ENCODE data around the gene CLIC4. TPM values are rescaled to one million over a fixed set of nuclear protein-coding genes. Genes with fewer than 3 reads are reported as not detected.

CLIC4 gene
- total RNA-seq, 4 donors from 2014 or later = 37.3 to 74.5 (median 45.6) TPM

DNA sequence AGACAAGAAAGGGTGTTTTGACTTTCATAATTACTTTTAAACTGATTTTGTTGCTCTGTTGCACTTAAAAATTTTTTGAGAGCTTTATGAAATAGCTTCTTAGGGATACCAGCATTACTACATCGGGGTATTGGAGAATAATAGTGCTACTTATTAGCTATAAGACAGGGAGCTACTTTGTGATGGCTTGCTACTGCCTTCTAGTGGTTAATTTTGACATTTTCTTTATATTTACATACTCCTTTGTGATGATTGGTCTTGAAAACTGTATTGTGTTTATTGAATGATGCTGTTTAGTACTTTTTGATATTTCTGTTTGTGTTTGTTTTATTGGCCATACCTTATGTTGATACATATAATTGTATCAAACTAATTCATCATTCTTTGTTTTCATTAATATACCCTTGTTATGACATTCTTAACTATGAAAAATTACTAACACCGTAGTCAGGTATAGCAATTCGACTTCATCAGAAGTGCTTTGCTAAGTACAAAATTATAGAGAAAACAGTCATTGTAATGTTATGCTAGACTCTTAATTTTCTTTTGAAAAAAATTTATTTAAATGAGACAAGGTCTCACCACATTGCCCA lies 85.5 kb downstream of the CLIC4 start:
- intact Hi-C loops (cut with DNase I; ENCODE audit: low total_unique reads) (loop anchor here (2.0 kb wide), 2 partner anchors 86 to 142 kb away; partner anchors contain the start of gene CLIC4), in situ Hi-C loops (cut with MboI; ENCODE audit: low sequenced_read_pairs in 4 of 4) (no loop called here)
- no peak overlapping the region for H3K4me3 ChIP-seq
- H3K4me1 ChIP-seq = peaks cover 0 to 25% of the 10 kb centered on the region in 2 donors
- no peaks in the 10 kb centered on the region for H3K36me3 ChIP-seq
- DNase-seq (no peak), ATAC-seq (peak in 1 of 2 donors; percentile 60)
- H3K27me3 ChIP-seq = no peaks in the 10 kb centered on the region
- no peak for TF ChIP-seq POLR2A (IDR thresholded peaks at IDR 0.05)
- TF ChIP-seq, protein P1, sequence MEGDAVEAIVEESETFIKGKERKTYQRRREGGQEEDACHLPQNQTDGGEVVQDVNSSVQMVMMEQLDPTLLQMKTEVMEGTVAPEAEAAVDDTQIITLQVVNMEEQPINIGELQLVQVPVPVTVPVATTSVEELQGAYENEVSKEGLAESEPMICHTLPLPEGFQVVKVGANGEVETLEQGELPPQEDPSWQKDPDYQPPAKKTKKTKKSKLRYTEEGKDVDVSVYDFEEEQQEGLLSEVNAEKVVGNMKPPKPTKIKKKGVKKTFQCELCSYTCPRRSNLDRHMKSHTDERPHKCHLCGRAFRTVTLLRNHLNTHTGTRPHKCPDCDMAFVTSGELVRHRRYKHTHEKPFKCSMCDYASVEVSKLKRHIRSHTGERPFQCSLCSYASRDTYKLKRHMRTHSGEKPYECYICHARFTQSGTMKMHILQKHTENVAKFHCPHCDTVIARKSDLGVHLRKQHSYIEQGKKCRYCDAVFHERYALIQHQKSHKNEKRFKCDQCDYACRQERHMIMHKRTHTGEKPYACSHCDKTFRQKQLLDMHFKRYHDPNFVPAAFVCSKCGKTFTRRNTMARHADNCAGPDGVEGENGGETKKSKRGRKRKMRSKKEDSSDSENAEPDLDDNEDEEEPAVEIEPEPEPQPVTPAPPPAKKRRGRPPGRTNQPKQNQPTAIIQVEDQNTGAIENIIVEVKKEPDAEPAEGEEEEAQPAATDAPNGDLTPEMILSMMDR (IDR thresholded peaks at IDR 0.05 in 4 of 5, conservative IDR thresholded peaks at IDR 0.05 in 1 of 5) = peak; percentile 52 to 89 (median 82)
- H3K9me3 ChIP-seq = no peaks in the 10 kb centered on the region
- H3K27ac ChIP-seq = no peak overlapping the region

GRCh38 chr1:24841593-24841992 lies 96.3 kb downstream of the CLIC4 start:
- Histone ChIP-seq H3K4me3 (no peak overlapping the region), H3K9me3 (no peaks in the 10 kb centered on the region), H3K4me1 (no peaks in the 10 kb centered on the region), H3K36me3 (no peaks in the 10 kb centered on the region), H3K27me3 (no peaks in the 10 kb centered on the region), H3K27ac (no peak overlapping the region)
- DNase-seq (no peak), ATAC-seq (no peak)
- in situ Hi-C loops (cut with MboI; ENCODE audit: low sequenced_read_pairs in 4 of 4) (no loop called here), intact Hi-C loops (cut with DNase I; ENCODE audit: low total_unique reads) (no loop called here)
- TF ChIP-seq POLR2A (IDR thresholded peaks at IDR 0.05) = no peak
- TF ChIP-seq, protein P1 (IDR thresholded peaks at IDR 0.05 in 4 of 5, conservative IDR thresholded peaks at IDR 0.05 in 1 of 5) = no peak

DNA sequence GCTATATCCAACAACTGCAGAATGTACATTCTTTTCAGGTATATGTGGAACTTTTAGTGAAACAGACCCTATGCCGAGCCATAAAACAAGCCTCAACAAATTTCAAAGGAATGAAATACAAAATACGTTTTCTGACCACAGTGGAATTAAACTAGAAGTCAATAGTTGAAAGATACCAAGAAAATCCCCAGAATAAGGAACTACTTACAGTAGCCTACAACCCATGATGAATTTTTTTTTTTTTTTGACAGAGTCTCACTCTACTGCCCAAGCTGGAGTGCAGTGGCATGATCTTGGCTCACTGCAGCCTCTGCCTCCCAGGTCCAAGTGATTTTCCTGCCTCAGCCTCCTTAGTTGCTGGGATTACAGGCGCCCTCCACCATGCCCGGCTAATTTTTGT lies 101.4 kb downstream of the CLIC4 start:
- Histone ChIP-seq H3K27me3 (no peaks in the 10 kb centered on the region), H3K4me1 (no peaks in the 10 kb centered on the region), H3K9me3 (no peaks in the 10 kb centered on the region), H3K27ac (no peak overlapping the region), H3K4me3 (no peak overlapping the region), H3K36me3 (no peaks in the 10 kb centered on the region)
- ATAC-seq (no peak), DNase-seq (no peak)
- intact Hi-C loops (cut with DNase I; ENCODE audit: low total_unique reads) (loop anchor here (5.0 kb wide), 2 partner anchors 51 to 356 kb away; no protein-coding TSS in a partner anchor), in situ Hi-C loops (cut with MboI; ENCODE audit: low sequenced_read_pairs in 4 of 4) (no loop called here)
- TF ChIP-seq POLR2A (IDR thresholded peaks at IDR 0.05) = no peak
- TF ChIP-seq, protein P1 (IDR thresholded peaks at IDR 0.05 in 4 of 5, conservative IDR thresholded peaks at IDR 0.05 in 1 of 5) = no peak

DNA sequence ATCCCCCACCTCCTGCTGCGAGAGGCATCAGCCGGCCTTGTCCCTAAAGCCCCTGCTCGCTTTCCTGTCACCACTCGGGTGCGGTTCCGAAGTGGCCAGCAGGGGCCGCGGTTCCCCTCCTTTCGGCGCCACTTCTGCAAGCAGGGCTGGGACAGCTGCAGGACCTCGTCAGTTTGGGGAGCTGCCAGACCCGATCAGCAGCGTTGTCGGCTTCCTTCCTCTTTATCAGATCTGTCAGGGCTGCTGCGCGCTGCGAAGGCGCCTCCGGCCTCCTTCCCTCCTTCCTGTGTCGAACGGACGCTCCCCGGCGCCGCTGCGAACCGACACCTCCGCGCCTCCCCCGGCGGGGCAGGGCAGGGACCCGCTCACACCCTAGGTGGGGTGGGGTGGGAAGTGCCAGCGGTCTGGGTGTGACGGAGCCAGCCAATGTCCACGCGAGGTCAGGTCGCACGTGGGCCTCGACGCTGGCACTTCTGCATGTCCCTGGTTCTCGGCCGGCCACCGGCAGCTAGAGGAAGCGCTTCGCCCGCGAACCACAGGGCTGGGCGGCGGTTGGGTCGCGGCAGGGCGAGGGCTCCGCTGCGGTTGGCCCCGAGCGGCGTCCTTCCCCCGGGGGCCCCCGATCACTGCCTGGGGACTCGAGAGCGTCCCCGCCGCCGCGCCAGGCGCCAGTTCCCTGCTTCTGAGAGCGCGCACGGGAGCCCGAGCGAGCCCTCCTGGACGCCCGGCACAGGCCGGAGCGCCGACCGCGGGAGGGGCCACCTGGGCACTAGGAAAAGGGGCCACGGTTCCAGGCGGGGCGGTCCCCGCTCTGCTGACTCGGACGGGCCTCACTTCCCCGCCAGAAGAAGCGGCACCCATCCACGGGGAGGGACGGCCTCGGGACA lies 103.0 kb downstream of the CLIC4 start:
- in situ Hi-C loops (cut with MboI; ENCODE audit: low sequenced_read_pairs in 4 of 4) = no loop called here
- Histone ChIP-seq H3K4me1 (no peaks in the 10 kb centered on the region), H3K36me3 (no peaks in the 10 kb centered on the region), H3K9me3 (no peaks in the 10 kb centered on the region), H3K27me3 (no peaks in the 10 kb centered on the region), H3K4me3 (peak overlapping the region; percentile 54 to 67 (median 61)), H3K27ac (peak overlapping the region in 3 of 4 donors; percentile 15 to 55 (median 36))
- DNase-seq (peak; percentile 79 to 81), ATAC-seq (peak; percentile 93 to 94)
- intact Hi-C loops (cut with DNase I; ENCODE audit: low total_unique reads) = loop anchor here (1.0 to 5.0 kb wide), 3 partner anchors 49 to 354 kb away; no protein-coding TSS in a partner anchor
- no peak for TF ChIP-seq POLR2A (IDR thresholded peaks at IDR 0.05)
- TF ChIP-seq, protein P1 (IDR thresholded peaks at IDR 0.05 in 4 of 5, conservative IDR thresholded peaks at IDR 0.05 in 1 of 5) = peak; percentile 73 to 95 (median 91)
